Osteoblast (primary cell): ENCODE results near the gene KCNAB1. TPM values are rescaled to one million over a fixed set of nuclear protein-coding genes. Genes with fewer than 3 reads are reported as not detected.
"Not testable (repeated sequence)": the region's sequence is repeated elsewhere in the genome, so short reads cannot be mapped to it uniquely, and the experiment has no call there.

Source experiments
- DNase-seq: peaks from one replicate; pipeline ENCODE4 v3.0.0; 2011; ENCODE audit warnings: low spot score, mixed read lengths; ENCODE audit not compliant: insufficient read length; ENCODE audit errors: missing footprints
- H2AFZ ChIP-seq: 2 replicates; pipeline ENCODE4 v1.6.0; 2011; ENCODE audit warnings: mild to moderate bottlenecking, low read length
- H3K27ac ChIP-seq: 2 replicates; pipeline ENCODE4 v1.5.1; 2011; ENCODE audit warnings: mild to moderate bottlenecking, low read depth, low read length, moderate library complexity
- H3K27me3 ChIP-seq: 2 replicates; pipeline ENCODE4 v1.6.0; 2012; ENCODE audit warnings: mild to moderate bottlenecking, control low read depth, inconsistent platforms, low read length, moderate library complexity; ENCODE audit not compliant: insufficient read depth
- H3K36me3 ChIP-seq: 2 replicates; pipeline ENCODE4 v1.5.1; 2011; ENCODE audit warnings: mild to moderate bottlenecking, low read length, control low read depth, moderate library complexity; ENCODE audit not compliant: insufficient read depth
- H3K4me1 ChIP-seq: 2 replicates; pipeline ENCODE4 v1.5.1; 2011; ENCODE audit warnings: mild to moderate bottlenecking, low read length, control low read depth, moderate library complexity; ENCODE audit not compliant: insufficient read depth
- H3K4me2 ChIP-seq: 2 replicates; pipeline ENCODE4 v1.6.0; 2011; ENCODE audit warnings: mild to moderate bottlenecking, low read length; ENCODE audit not compliant: insufficient read depth
- H3K4me3 ChIP-seq: fragments of 200-600 bp; sonication (generic); 3 replicates; pipeline ENCODE4 v1.5.1; 2012; ENCODE audit warnings: mild to moderate bottlenecking, low read length, inconsistent platforms; ENCODE audit not compliant: insufficient read depth
- H3K79me2 ChIP-seq: 2 replicates; pipeline ENCODE4 v1.6.0; 2012; ENCODE audit warnings: mild to moderate bottlenecking, low read length, control low read depth, inconsistent platforms; ENCODE audit not compliant: insufficient read depth
- H3K9me3 ChIP-seq: 2 replicates; pipeline ENCODE4 v1.5.1; 2011; ENCODE audit warnings: low read depth, low read length, control low read depth
- H4K20me1 ChIP-seq: 2 replicates; pipeline ENCODE4 v1.6.0; 2012; ENCODE audit warnings: mild to moderate bottlenecking, low read length, control low read depth; ENCODE audit not compliant: insufficient read depth
- CTCF ChIP-seq: IDR thresholded peaks from 2 replicates; pipeline ENCODE4 v1.5.1; 2011; ENCODE audit warnings: mild to moderate bottlenecking, low read depth, low read length, moderate library complexity; ENCODE audit errors: extremely low read depth
- total RNA-seq: library from RNA; depleted of rRNA; stranded (reverse); fragments of >200 nt; gene quantifications from 2 replicates; pipeline ENCODE4 v1.2.3, GENCODE V29; 2012

KCNAB1 gene
- total RNA-seq, 1 donor = 0.36 TPM

DNA sequence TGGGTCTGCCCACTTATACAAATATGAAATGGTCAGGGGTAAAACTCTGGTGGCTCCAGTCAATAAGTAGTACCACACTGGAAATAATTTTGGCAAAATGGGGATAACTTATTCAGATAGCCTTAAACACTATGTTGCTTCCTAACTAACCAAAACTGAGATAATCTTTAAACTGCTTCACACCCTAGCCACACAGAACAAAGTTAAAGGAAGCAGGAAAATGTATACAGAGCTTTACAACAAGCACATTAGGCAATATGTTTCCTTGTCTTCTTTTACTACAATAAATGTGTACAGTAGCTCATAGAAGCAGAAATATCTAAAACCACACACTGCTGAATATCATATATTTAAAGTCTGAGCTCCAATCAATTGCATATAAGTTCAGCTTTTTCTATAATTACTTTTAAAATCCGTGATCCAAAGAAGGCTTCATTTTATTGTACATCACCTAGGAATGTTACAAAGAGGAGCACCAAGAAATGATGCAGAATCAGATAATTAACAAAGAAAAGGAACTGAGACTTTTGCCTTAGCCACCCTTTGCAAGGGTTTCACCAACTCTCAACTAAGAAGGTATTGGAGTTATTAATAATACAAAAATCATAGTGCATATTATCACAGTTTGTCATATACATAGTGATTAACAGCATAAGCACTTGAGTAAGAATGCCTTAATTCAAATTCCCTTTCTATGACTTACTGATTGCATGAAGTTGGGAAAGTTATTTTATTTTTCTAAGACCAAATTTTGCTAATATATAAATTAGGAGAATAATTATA is 443.7 kb downstream of the KCNAB1 start:
- H3K4me3 ChIP-seq = no peak overlapping the region
- no peaks in the 10 kb centered on the region for H4K20me1 ChIP-seq
- no peak overlapping the region for H2AFZ ChIP-seq
- no peak for TF ChIP-seq CTCF
- DNase-seq = no peak
- no peaks in the 10 kb centered on the region for H3K27me3 ChIP-seq
- no peaks in the 10 kb centered on the region for H3K36me3 ChIP-seq
- no peak overlapping the region for H3K27ac ChIP-seq
- H3K4me2 ChIP-seq = no peak overlapping the region
- H3K79me2 ChIP-seq = no peaks in the 10 kb centered on the region
- no peaks in the 10 kb centered on the region for H3K4me1 ChIP-seq
- H3K9me3 ChIP-seq = no peaks in the 10 kb centered on the region

DNA sequence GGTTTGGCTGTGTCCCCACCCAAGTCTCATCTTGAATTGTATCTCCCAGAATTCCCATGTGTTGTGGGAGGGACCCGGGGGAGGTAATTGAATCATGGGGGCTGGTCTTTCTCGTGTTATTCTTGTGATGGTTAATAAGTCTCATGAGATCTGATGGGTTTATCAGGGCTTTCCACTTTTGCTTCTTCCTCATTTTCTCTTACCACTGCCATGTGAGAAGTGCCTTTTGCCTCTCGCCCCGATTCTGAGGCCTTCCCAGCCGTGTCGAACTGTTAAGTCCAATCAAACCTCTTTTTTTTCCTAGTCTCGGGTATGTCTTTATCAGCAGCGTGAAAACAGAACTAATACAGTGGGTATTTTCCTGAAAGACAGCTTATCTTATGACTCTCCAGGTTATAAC is 448.6 kb downstream of the KCNAB1 start:
- not testable (repeated sequence) for H3K4me3 ChIP-seq, H3K27me3 ChIP-seq, H3K79me2 ChIP-seq, H3K36me3 ChIP-seq, H3K4me1 ChIP-seq, DNase-seq, H3K4me2 ChIP-seq, H2AFZ ChIP-seq, H4K20me1 ChIP-seq, H3K27ac ChIP-seq, H3K9me3 ChIP-seq

GRCh38 chr3:156569881-156570280 is 449.5 kb downstream of the KCNAB1 start:
- H3K27ac ChIP-seq, H2AFZ ChIP-seq, H3K4me3 ChIP-seq, H3K27me3 ChIP-seq, H3K4me1 ChIP-seq, H3K79me2 ChIP-seq, H4K20me1 ChIP-seq, H3K4me2 ChIP-seq, H3K9me3 ChIP-seq, DNase-seq, H3K36me3 ChIP-seq: not testable (repeated sequence)

DNA sequence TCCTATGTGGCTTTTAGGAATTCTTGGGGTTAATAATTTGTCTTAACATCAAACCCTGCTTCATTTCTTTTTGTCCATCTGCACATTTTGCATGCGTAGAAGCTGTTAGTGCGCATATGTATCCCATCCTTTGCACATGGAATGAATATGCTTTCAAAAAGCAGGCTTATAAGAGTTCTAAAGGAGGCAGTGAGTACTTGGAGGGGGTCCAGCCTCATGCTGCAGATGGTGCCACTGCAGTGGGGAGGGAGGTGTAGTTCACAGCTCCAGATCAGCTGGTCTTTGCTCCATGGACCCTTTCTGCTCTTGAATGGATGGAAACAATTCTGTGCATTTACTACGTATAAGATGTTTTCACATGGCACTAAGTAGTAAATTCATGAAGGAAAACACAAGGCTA is 455.3 kb downstream of the KCNAB1 start:
- no peak overlapping the region for H3K27ac ChIP-seq
- no peaks in the 10 kb centered on the region for H3K79me2 ChIP-seq
- no peak overlapping the region for H3K4me2 ChIP-seq
- no peaks in the 10 kb centered on the region for H3K9me3 ChIP-seq
- no peaks in the 10 kb centered on the region for H3K27me3 ChIP-seq
- DNase-seq = no peak
- peaks cover 5% of the 10 kb centered on the region for H3K4me1 ChIP-seq
- no peaks in the 10 kb centered on the region for H4K20me1 ChIP-seq
- TF ChIP-seq CTCF = no peak
- H2AFZ ChIP-seq = no peak overlapping the region
- H3K4me3 ChIP-seq = no peak overlapping the region
- H3K36me3 ChIP-seq = no peaks in the 10 kb centered on the region

GRCh38 chr3:156576051-156576450 is 455.7 kb downstream of the KCNAB1 start:
- Histone ChIP-seq H2AFZ (no peak overlapping the region), H3K79me2 (no peaks in the 10 kb centered on the region), H3K36me3 (no peaks in the 10 kb centered on the region), H3K4me3 (no peak overlapping the region), H3K27me3 (no peaks in the 10 kb centered on the region), H3K4me2 (no peak overlapping the region), H3K4me1 (peaks cover 5% of the 10 kb centered on the region), H3K27ac (no peak overlapping the region), H3K9me3 (no peaks in the 10 kb centered on the region), H4K20me1 (no peaks in the 10 kb centered on the region)
- TF ChIP-seq CTCF = no peak
- no peak for DNase-seq
